HepG2 (cell line): ENCODE results near the gene CCDC177. TPM values are rescaled to one million over a fixed set of nuclear protein-coding genes. Genes with fewer than 3 reads are reported as not detected.

Source experiments
- ATAC-seq: fragments of 200-7000 bp; cut with Tn5 transposase; 3 replicates; pipeline ENCODE4 v1.9.1; 2020; ENCODE audit warnings: mild to moderate bottlenecking, moderate library complexity
- BruUV-seq: library from RNA; stranded (reverse); fragments of 400-500 nt; replicated peaks from 2 replicates; lab custom pipeline; 2021; lab: Mats Ljungman, UMichigan
- CTCF ChIA-PET: fragments of 300-600 bp; formaldehyde crosslinking; extraction: SDS; loops from one replicate; lab custom pipeline; 2021; ENCODE audit warnings: low total read pairs, inconsistent platforms, low intra/inter-chr PET ratio; lab: Yijun Ruan, JAX
- POLR2A ChIA-PET: fragments of 350-600 bp; sonication (Branson Sonifier 250); formaldehyde crosslinking; loops from one replicate; lab custom pipeline; 2020; ENCODE audit warnings: antibody characterized with exemption, inconsistent platforms; lab: Yijun Ruan, JAX
- DNase-seq: peaks from one replicate; pipeline ENCODE4 v3.0.0-alpha.2; 2015; ENCODE audit warnings: low spot score
- FAIRE-seq: peaks from 3 replicates; lab custom pipeline; 2011; peaks lifted over from hg19 to GRCh38; lab: Jason Lieb, UNC
- H2AFZ ChIP-seq: one replicate; pipeline ENCODE4 v1.6.1; 2011; ENCODE audit warnings: low read length, inconsistent platforms
- H3K27ac ChIP-seq: fragments of 300-600 bp; 3 replicates; pipeline ENCODE4 v1.8.0; 2011; ENCODE audit warnings: mixed run types, mild to moderate bottlenecking, mixed read lengths, low read length, inconsistent platforms; ENCODE audit not compliant: insufficient read depth; ENCODE audit errors: extremely low read length
- H3K27me3 ChIP-seq, 2 experiments: fragments of 200-600 bp in 1 of 2; 2 replicates in 1 of 2; 3 replicates in 1 of 2; pipeline versions ENCODE4 v1.6.0 to v1.8.0; 2011; ENCODE audit warnings: low read length in 2 of 2, mild to moderate bottlenecking in 2 of 2, moderate library complexity in 2 of 2, inconsistent platforms in 1 of 2; ENCODE audit not compliant: insufficient read depth in 2 of 2, control insufficient read depth in 1 of 2
- H3K36me3 ChIP-seq, 2 experiments: fragments of 200-600 bp in 1 of 2; replicated peaks in 1 of 2; 2 replicates in 1 of 2; 3 replicates in 1 of 2; pipeline versions ENCODE4 v1.5.1 to v1.8.0; 2011; ENCODE audit warnings: low read length in 2 of 2, inconsistent platforms in 1 of 2; ENCODE audit not compliant: insufficient read depth in 2 of 2, control insufficient read depth in 1 of 2
- H3K4me1 ChIP-seq: 2 replicates; pipeline ENCODE4 v1.5.1; 2012; ENCODE audit warnings: low read length, inconsistent platforms; ENCODE audit not compliant: insufficient read depth
- H3K4me2 ChIP-seq: 2 replicates; pipeline ENCODE4 v1.6.0; 2011; ENCODE audit warnings: low read depth, low read length, inconsistent platforms
- H3K4me3 ChIP-seq, 3 experiments: fragments of 200-600 bp in 1 of 3; sonication (generic), shearing (Covaris generic) in 1 of 3; replicated peaks in 1 of 3; 2 replicates each; pipeline ENCODE4 v1.5.1; 2011 to 2016; ENCODE audit warnings: low read length in 3 of 3, inconsistent platforms in 2 of 3, low read depth in 2 of 3, mild to moderate bottlenecking in 2 of 3, control low read depth in 1 of 3, mixed read lengths in 1 of 3; ENCODE audit not compliant: insufficient read depth in 1 of 3
- H3K79me2 ChIP-seq: one replicate; pipeline ENCODE4 v1.6.1; 2011; ENCODE audit warnings: low read length, inconsistent platforms; ENCODE audit not compliant: insufficient read depth
- H3K9ac ChIP-seq: 2 replicates; pipeline ENCODE4 v1.6.0; 2011; ENCODE audit warnings: mild to moderate bottlenecking, low read depth, low read length, inconsistent platforms; ENCODE audit not compliant: insufficient read depth
- H3K9me3 ChIP-seq: 2 replicates; pipeline ENCODE4 v1.5.1; 2012; ENCODE audit warnings: mild to moderate bottlenecking, low read length
- H4K20me1 ChIP-seq: 2 replicates; pipeline ENCODE4 v1.6.0; 2011; ENCODE audit warnings: inconsistent platforms, mild to moderate bottlenecking, low read length, moderate library complexity; ENCODE audit not compliant: insufficient read depth
- ARNT ChIP-seq: fragments of 450-650 bp; IDR thresholded peaks from 2 replicates; pipeline ENCODE4 v1.6.1; 2017
- ATRX ChIP-seq: sonication (generic); formaldehyde crosslinking; IDR thresholded peaks from 2 replicates; pipeline ENCODE4 v1.4.0; 2020; ENCODE audit warnings: missing genetic modification reagents, borderline replicate concordance
- ESRRA ChIP-seq: sonication (generic); formaldehyde crosslinking; IDR thresholded peaks from 2 replicates; pipeline ENCODE4 v1.5.1; 2020; ENCODE audit warnings: mild to moderate bottlenecking, low read depth, missing genetic modification reagents
- EZH2 ChIP-seq: conservative IDR thresholded peaks from 2 replicates; pipeline ENCODE4 v1.6.1; 2012; ENCODE audit warnings: mild to moderate bottlenecking, low read depth, low read length, moderate library complexity
- FOXK1 ChIP-seq: sonication (generic); formaldehyde crosslinking; IDR thresholded peaks from 2 replicates; pipeline ENCODE4 v1.4.0; 2020; ENCODE audit warnings: low read depth, missing genetic modification reagents, borderline replicate concordance
- FOXP1 ChIP-seq, 2 experiments: fragments of 450-650 bp in 1 of 2; IDR thresholded peaks; 2 replicates each; pipeline ENCODE4 v1.6.1; 2017 to 2018; ENCODE audit warnings: antibody characterized with exemption in 1 of 2
- GATAD1 ChIP-seq: IDR thresholded peaks from 2 replicates; pipeline ENCODE4 v1.6.1; 2016; ENCODE audit warnings: missing genetic modification reagents, missing compliant biosample characterization
- GZF1 ChIP-seq: sonication (generic); formaldehyde crosslinking; IDR thresholded peaks from 2 replicates; pipeline ENCODE4 v1.5.1; 2020; ENCODE audit warnings: mild to moderate bottlenecking, missing genetic modification reagents
- MBD4 ChIP-seq: IDR thresholded peaks from 2 replicates; pipeline ENCODE4 v1.6.1; 2012; ENCODE audit warnings: low read length, inconsistent platforms, borderline replicate concordance
- MED13 ChIP-seq: sonication (generic); formaldehyde crosslinking; IDR thresholded peaks from 2 replicates; pipeline ENCODE4 v1.5.0; 2020; ENCODE audit warnings: missing genetic modification reagents
- NFE2L1 ChIP-seq: sonication (generic); formaldehyde crosslinking; IDR thresholded peaks from 2 replicates; pipeline ENCODE4 v1.4.0; 2020; ENCODE audit warnings: missing genetic modification reagents, mild to moderate bottlenecking, borderline replicate concordance
- SIX1 ChIP-seq: sonication (generic); formaldehyde crosslinking; IDR thresholded peaks from 2 replicates; pipeline ENCODE4 v1.4.0; 2020; ENCODE audit warnings: missing genetic modification reagents, borderline replicate concordance
- ZNF101 ChIP-seq: sonication (generic); formaldehyde crosslinking; IDR thresholded peaks from 2 replicates; pipeline ENCODE4 v1.4.0; 2020; ENCODE audit warnings: mild to moderate bottlenecking, low read depth, missing genetic modification reagents, borderline replicate concordance
- ZSCAN25 ChIP-seq: sonication (generic); formaldehyde crosslinking; IDR thresholded peaks from 2 replicates; pipeline ENCODE4 v1.8.0; 2022; ENCODE audit warnings: mild to moderate bottlenecking, missing genetic modification reagents
- WGBS: methylation state at CpG from one replicate; pipeline ENCODE4 v1.1.6; 2017; ENCODE audit warnings: low lambda C conversion rate; 5-methylcytosine and 5-hydroxymethylcytosine counted together
- in situ Hi-C: cut with HindIII; loops from 2 replicates; pipeline ENCODE4 v1.10.0; 2017; ENCODE audit warnings: low pct_unique_long_range_greater_than_20kb; ENCODE audit not compliant: extremely low pct_ligation_motif_present
- intact Hi-C: fragments of 100-400 bp; cut with micrococcal nuclease; formaldehyde crosslinking; loops from one replicate; pipeline ENCODE4 v1.10.0; 2022; ENCODE audit not compliant: unreplicated experiment
- polyA plus RNA-seq, 8 experiments: library from polyadenylated mRNA; depleted of rRNA in 3 of 8; stranded (reverse) in 7 of 8; unstranded in 1 of 8; fragments of >200 nt; fragmentation: Illumina TruSeq in 4 of 8; extraction: Trizol in 4 of 8; gene quantifications; 2 replicates each; pipeline versions ENCODE4 v1.2.1 to v1.2.3, GENCODE V29; 2011 to 2016; ENCODE audit warnings: low read depth in 4 of 8, missing spikeins in 1 of 8, mixed read lengths in 1 of 8; ENCODE audit not compliant: insufficient read depth in 1 of 8
- total RNA-seq, 5 experiments: library from RNA; depleted of rRNA; stranded (reverse); fragments of >200 nt; fragmentation: Illumina TruSeq; extraction: Trizol; gene quantifications; 2 replicates each; pipeline ENCODE4 v1.2.3, GENCODE V29; 2016; ENCODE audit warnings: low read depth in 1 of 5
- TF ChIP-seq, protein P1 (sequence below): sonication (generic); formaldehyde crosslinking; IDR thresholded peaks from 2 replicates; pipeline ENCODE4 v1.4.0; 2020; ENCODE audit warnings: mild to moderate bottlenecking, missing genetic modification reagents
- TF ChIP-seq, protein P2 (sequence below): sonication (generic); formaldehyde crosslinking; IDR thresholded peaks from 2 replicates; pipeline ENCODE4 v1.9.0; 2021; ENCODE audit warnings: missing genetic modification reagents, borderline replicate concordance

The CCDC177 gene
- total and polyA plus RNA-seq, 2 of the 13 experiments (the other 11 are each of a cell fraction or from before 2014, with no cell fraction given), result not detected

DNA sequence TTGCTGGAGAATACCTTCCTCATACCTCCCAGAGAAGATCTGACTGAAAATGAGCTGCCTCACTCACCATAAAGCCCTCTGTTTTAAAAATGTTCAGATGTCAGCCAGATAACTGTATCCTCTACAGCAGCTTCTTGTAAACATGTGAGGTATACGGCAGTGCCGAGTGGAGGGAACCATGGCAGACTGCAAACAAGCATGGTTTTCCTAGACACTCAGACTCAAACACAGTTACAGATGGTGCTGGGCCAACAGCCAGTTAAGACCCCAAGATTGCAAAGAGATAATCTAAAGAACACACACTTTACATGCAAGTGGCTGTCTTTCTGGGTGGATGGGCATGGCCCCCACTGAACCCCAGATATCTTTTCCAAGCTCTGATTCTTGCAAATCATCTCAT is 16.6 kb upstream of the CCDC177 start:
- WGBS, result 21% methylated on average over 2 of the region's 2 CpGs
- no peaks in the 10 kb centered on the region; a peak in 1 of 5 replicates for H3K27me3 ChIP-seq
- H3K79me2 ChIP-seq, result no peaks in the 10 kb centered on the region
- H3K4me3 ChIP-seq, result no peak overlapping the region
- in situ Hi-C loops (loop anchor here (25.0 kb wide), 2 partner anchors 421 to 721 kb away; no protein-coding TSS in a partner anchor), intact Hi-C loops (no loop called here)
- ChIA-PET CTCF (no interaction called here), POLR2A (no interaction called here)
- no peaks in the 10 kb centered on the region for H3K4me1 ChIP-seq
- no peaks in the 10 kb centered on the region for H3K36me3 ChIP-seq
- TF ChIP-seq ZNF101 (CRISPR knock-in tag), result no peak
- TF ChIP-seq FOXP1 (IDR thresholded peaks at IDR 0.05), result no peak
- TF ChIP-seq FOXP1 (CRISPR knock-in tag; IDR thresholded peaks at IDR 0.05), result no peak
- no peak for TF ChIP-seq NFE2L1 (CRISPR knock-in tag)
- TF ChIP-seq, protein P1, sequence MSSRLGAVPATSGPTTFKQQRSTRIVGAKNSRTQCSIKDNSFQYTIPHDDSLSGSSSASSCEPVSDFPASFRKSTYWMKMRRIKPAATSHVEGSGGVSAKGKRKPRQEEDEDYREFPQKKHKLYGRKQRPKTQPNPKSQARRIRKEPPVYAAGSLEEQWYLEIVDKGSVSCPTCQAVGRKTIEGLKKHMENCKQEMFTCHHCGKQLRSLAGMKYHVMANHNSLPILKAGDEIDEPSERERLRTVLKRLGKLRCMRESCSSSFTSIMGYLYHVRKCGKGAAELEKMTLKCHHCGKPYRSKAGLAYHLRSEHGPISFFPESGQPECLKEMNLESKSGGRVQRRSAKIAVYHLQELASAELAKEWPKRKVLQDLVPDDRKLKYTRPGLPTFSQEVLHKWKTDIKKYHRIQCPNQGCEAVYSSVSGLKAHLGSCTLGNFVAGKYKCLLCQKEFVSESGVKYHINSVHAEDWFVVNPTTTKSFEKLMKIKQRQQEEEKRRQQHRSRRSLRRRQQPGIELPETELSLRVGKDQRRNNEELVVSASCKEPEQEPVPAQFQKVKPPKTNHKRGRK (CRISPR knock-in tag), result no peak
- no peak for TF ChIP-seq EZH2
- TF ChIP-seq, protein P2, sequence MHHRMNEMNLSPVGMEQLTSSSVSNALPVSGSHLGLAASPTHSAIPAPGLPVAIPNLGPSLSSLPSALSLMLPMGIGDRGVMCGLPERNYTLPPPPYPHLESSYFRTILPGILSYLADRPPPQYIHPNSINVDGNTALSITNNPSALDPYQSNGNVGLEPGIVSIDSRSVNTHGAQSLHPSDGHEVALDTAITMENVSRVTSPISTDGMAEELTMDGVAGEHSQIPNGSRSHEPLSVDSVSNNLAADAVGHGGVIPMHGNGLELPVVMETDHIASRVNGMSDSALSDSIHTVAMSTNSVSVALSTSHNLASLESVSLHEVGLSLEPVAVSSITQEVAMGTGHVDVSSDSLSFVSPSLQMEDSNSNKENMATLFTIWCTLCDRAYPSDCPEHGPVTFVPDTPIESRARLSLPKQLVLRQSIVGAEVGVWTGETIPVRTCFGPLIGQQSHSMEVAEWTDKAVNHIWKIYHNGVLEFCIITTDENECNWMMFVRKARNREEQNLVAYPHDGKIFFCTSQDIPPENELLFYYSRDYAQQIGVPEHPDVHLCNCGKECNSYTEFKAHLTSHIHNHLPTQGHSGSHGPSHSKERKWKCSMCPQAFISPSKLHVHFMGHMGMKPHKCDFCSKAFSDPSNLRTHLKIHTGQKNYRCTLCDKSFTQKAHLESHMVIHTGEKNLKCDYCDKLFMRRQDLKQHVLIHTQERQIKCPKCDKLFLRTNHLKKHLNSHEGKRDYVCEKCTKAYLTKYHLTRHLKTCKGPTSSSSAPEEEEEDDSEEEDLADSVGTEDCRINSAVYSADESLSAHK (CRISPR knock-in tag), result no peak
- no peak for TF ChIP-seq FOXK1
- no peak for TF ChIP-seq ARNT
- TF ChIP-seq ESRRA (CRISPR knock-in tag), result no peak
- no peak for TF ChIP-seq MED13
- TF ChIP-seq ATRX, result no peak
- no peak for TF ChIP-seq ZSCAN25 (CRISPR knock-in tag)
- no peak for TF ChIP-seq GATAD1 (CRISPR knock-in tag)
- TF ChIP-seq SIX1 (CRISPR knock-in tag), result no peak
- no peak for TF ChIP-seq MBD4
- TF ChIP-seq GZF1 (CRISPR knock-in tag), result no peak
- DNase-seq (no peak), ATAC-seq (no peak), FAIRE-seq (no peak)
- BruUV-seq, result no TSS peak
- H4K20me1 ChIP-seq, result no peaks in the 10 kb centered on the region
- no peak overlapping the region; the same call in 1 of the 2 replicates for H3K4me2 ChIP-seq
- no peak overlapping the region for H3K27ac ChIP-seq
- no peak overlapping the region for H3K9ac ChIP-seq
- no peaks in the 10 kb centered on the region for H3K9me3 ChIP-seq
- no peak overlapping the region for H2AFZ ChIP-seq
